Fibroblast of lung (primary cell): ENCODE results near the gene NOS1AP. TPM values are rescaled to one million over a fixed set of nuclear protein-coding genes. Genes with fewer than 3 reads are reported as not detected.
"Not testable (repeated sequence)": the region's sequence is repeated elsewhere in the genome, so short reads cannot be mapped to it uniquely, and the experiment has no call there.

Experiments
- DNase-seq, 2 donors: peaks; one replicate each; pipeline versions ENCODE4 v3.0.0 to v3.0.0-alpha.2; 2010; ENCODE audit warnings: low read depth in 2 of 2
- H2AFZ ChIP-seq: 2 replicates; pipeline ENCODE4 v1.5.1; 2012; ENCODE audit warnings: low read length, control low read depth, inconsistent platforms
- H3K27ac ChIP-seq: 2 replicates; pipeline ENCODE4 v1.5.1; 2011; ENCODE audit warnings: low read length, control low read depth; ENCODE audit not compliant: insufficient read depth
- H3K27me3 ChIP-seq: 2 replicates; pipeline ENCODE4 v1.5.1; 2011; ENCODE audit warnings: mild to moderate bottlenecking, low read length; ENCODE audit not compliant: control insufficient read depth, insufficient read depth
- H3K36me3 ChIP-seq: 2 replicates; pipeline ENCODE4 v1.5.1; 2011; ENCODE audit warnings: low read length; ENCODE audit not compliant: control insufficient read depth, insufficient read depth
- H3K4me1 ChIP-seq: 2 replicates; pipeline ENCODE4 v1.5.1; 2011; ENCODE audit warnings: low read length; ENCODE audit not compliant: control insufficient read depth, insufficient read depth; ENCODE audit errors: extremely low read depth
- H3K4me2 ChIP-seq: 2 replicates; pipeline ENCODE4 v1.5.1; 2011; ENCODE audit warnings: low read length, control low read depth; ENCODE audit not compliant: insufficient read depth; ENCODE audit errors: extremely low read depth
- H3K4me3 ChIP-seq, 4 experiments: fragments of 200-600 bp in 1 of 4; sonication (generic) in 1 of 4; replicated peaks in 1 of 4; 2 replicates each; pipeline ENCODE4 v1.5.1; 2011 to 2016; ENCODE audit warnings: low read length in 4 of 4, low read depth in 3 of 4, mild to moderate bottlenecking in 3 of 4, control low read depth in 2 of 4, inconsistent platforms in 1 of 4, mixed read lengths in 1 of 4; ENCODE audit not compliant: insufficient read depth in 1 of 4; ENCODE audit errors: control extremely low read depth in 1 of 4
- H3K79me2 ChIP-seq: 2 replicates; pipeline ENCODE4 v1.5.1; 2012; ENCODE audit warnings: mild to moderate bottlenecking, low read length, inconsistent platforms; ENCODE audit not compliant: control insufficient read depth, insufficient read depth
- H3K9ac ChIP-seq: 2 replicates; pipeline ENCODE4 v1.5.1; 2011; ENCODE audit warnings: mild to moderate bottlenecking, low read length, control low read depth; ENCODE audit not compliant: insufficient read depth
- H3K9me3 ChIP-seq: 2 replicates; pipeline ENCODE4 v1.5.1; 2012; ENCODE audit warnings: low read depth, low read length; ENCODE audit not compliant: control insufficient read depth, insufficient read depth
- H4K20me1 ChIP-seq: 2 replicates; pipeline ENCODE4 v1.5.1; 2011; ENCODE audit warnings: low read length; ENCODE audit not compliant: control insufficient read depth, insufficient read depth; ENCODE audit errors: extremely low read depth
- CTCF ChIP-seq, 2 donors: IDR thresholded peaks in 1 of 2; conservative IDR thresholded peaks in 1 of 2; 1 replicate in 1 of 2; 2 replicates in 1 of 2; pipeline ENCODE4 v1.5.1; 2011 to 2012; ENCODE audit warnings: low read length in 2 of 2, control low read depth in 1 of 2, inconsistent platforms in 1 of 2, low read depth in 1 of 2, mild to moderate bottlenecking in 1 of 2
- EZH2 ChIP-seq: IDR thresholded peaks from 2 replicates; pipeline ENCODE4 v1.5.1; 2012; ENCODE audit warnings: low read length, control low read depth, mild to moderate bottlenecking; ENCODE audit errors: missing control alignments
- polyA plus RNA-seq, 2 donors: library from polyadenylated mRNA; depleted of rRNA in 1 of 2; stranded (reverse) in 1 of 2; unstranded in 1 of 2; fragments of >200 nt; gene quantifications; 2 replicates each; pipeline ENCODE4 v1.2.1, GENCODE V29; 2011 to 2012; ENCODE audit warnings: missing spikeins in 1 of 2
- total RNA-seq: library from RNA; depleted of rRNA; stranded (reverse); fragments of >200 nt; gene quantifications from 2 replicates; pipeline ENCODE4 v1.2.1, GENCODE V29; 2014

The NOS1AP gene
- total and polyA plus RNA-seq, 2 donors (not counting 1 experiment from before 2014, with no cell fraction given): 0.14 to 0.17 TPM

GRCh38 chr1:162171111-162171510, 101.6 kb downstream of the NOS1AP start:
- H3K4me3 ChIP-seq: no peak overlapping the region
- no peaks in the 10 kb centered on the region for H3K9me3 ChIP-seq
- H3K4me2 ChIP-seq: no peak overlapping the region
- no peaks in the 10 kb centered on the region for H4K20me1 ChIP-seq
- no peak for TF ChIP-seq CTCF (conservative IDR thresholded peaks at IDR 0.05 in 1 of 2, IDR thresholded peaks at IDR 0.05 in 1 of 2; ENCODE audit: low read depth in 1 of 2, low read length in 2 of 2)
- TF ChIP-seq EZH2: no peak
- H3K9ac ChIP-seq: no peak overlapping the region
- no peaks in the 10 kb centered on the region for H3K36me3 ChIP-seq
- no peak overlapping the region for H3K27ac ChIP-seq
- no peaks in the 10 kb centered on the region for H3K4me1 ChIP-seq
- H2AFZ ChIP-seq: no peak overlapping the region
- peaks cover 6% of the 10 kb centered on the region for H3K27me3 ChIP-seq
- DNase-seq: peak in 1 of 2 donors; percentile 67
- no peaks in the 10 kb centered on the region for H3K79me2 ChIP-seq

GRCh38 chr1:162172311-162173102, 103.0 kb downstream of the NOS1AP start:
- H3K4me3 ChIP-seq: no peak overlapping the region
- no peak overlapping the region for H3K27ac ChIP-seq
- no peaks in the 10 kb centered on the region for H3K79me2 ChIP-seq
- no peaks in the 10 kb centered on the region for H4K20me1 ChIP-seq
- H3K4me1 ChIP-seq: no peaks in the 10 kb centered on the region
- no peak overlapping the region for H2AFZ ChIP-seq
- no peak overlapping the region for H3K4me2 ChIP-seq
- H3K9me3 ChIP-seq: no peaks in the 10 kb centered on the region
- H3K9ac ChIP-seq: no peak overlapping the region
- peak in 1 of 2 donors; percentile 6 for DNase-seq
- H3K27me3 ChIP-seq: peaks cover 2% of the 10 kb centered on the region
- H3K36me3 ChIP-seq: no peaks in the 10 kb centered on the region
- TF ChIP-seq CTCF (conservative IDR thresholded peaks at IDR 0.05 in 1 of 2, IDR thresholded peaks at IDR 0.05 in 1 of 2; ENCODE audit: low read depth in 1 of 2, low read length in 2 of 2): no peak
- TF ChIP-seq EZH2: no peak

- H3K4me3 ChIP-seq, H3K4me1 ChIP-seq, H2AFZ ChIP-seq, H3K4me2 ChIP-seq, H3K27ac ChIP-seq, H3K27me3 ChIP-seq, DNase-seq, H3K79me2 ChIP-seq, H3K9ac ChIP-seq, H4K20me1 ChIP-seq, H3K36me3 ChIP-seq, H3K9me3 ChIP-seq: not testable (repeated sequence)
Observed at GRCh38 chr1:162173607-162174006, 104.1 kb downstream of the NOS1AP start.

GRCh38 chr1:162174027-162174426, 104.5 kb downstream of the NOS1AP start:
- not testable (repeated sequence) for H4K20me1 ChIP-seq, H2AFZ ChIP-seq, H3K4me1 ChIP-seq, H3K79me2 ChIP-seq, H3K4me3 ChIP-seq, DNase-seq, H3K27me3 ChIP-seq, H3K9me3 ChIP-seq, H3K4me2 ChIP-seq, H3K9ac ChIP-seq, H3K27ac ChIP-seq, H3K36me3 ChIP-seq
